Effector memory CD4-positive, alpha-beta T cell (primary cell): ENCODE measurements around the gene TTC9.

Experiments used
- DNase-seq, 3 donors: peaks; one replicate each; pipeline ENCODE4 v3.0.0-alpha.2; 2020
- H3K27ac ChIP-seq: 2 replicates; pipeline ENCODE4 v1.7.0; 2013; ENCODE audit warnings: mild to moderate bottlenecking, low read length, moderate library complexity; ENCODE audit not compliant: insufficient read depth, poor library complexity, severe bottlenecking
- H3K27me3 ChIP-seq: replicated peaks from 2 replicates; pipeline ENCODE4 v1.7.0; 2013; ENCODE audit warnings: mild to moderate bottlenecking, low read length; ENCODE audit not compliant: insufficient read depth, control insufficient read depth, poor library complexity, severe bottlenecking
- H3K36me3 ChIP-seq: 2 replicates; pipeline ENCODE4 v1.7.0; 2013; ENCODE audit warnings: mild to moderate bottlenecking, low read length, moderate library complexity; ENCODE audit not compliant: control insufficient read depth, insufficient read depth
- H3K4me1 ChIP-seq: 2 replicates; pipeline ENCODE4 v1.7.0; 2013; ENCODE audit warnings: low read length, mild to moderate bottlenecking; ENCODE audit not compliant: control insufficient read depth, insufficient read depth, poor library complexity, severe bottlenecking
- H3K4me3 ChIP-seq: 2 replicates; pipeline ENCODE4 v1.7.0; 2013; ENCODE audit warnings: low read length, low read depth, mild to moderate bottlenecking; ENCODE audit not compliant: insufficient read depth, poor library complexity, severe bottlenecking
- H3K9me3 ChIP-seq: 2 replicates; pipeline ENCODE4 v1.7.0; 2013; ENCODE audit warnings: mild to moderate bottlenecking, low read length, moderate library complexity; ENCODE audit not compliant: control insufficient read depth

TTC9 gene

DNA sequence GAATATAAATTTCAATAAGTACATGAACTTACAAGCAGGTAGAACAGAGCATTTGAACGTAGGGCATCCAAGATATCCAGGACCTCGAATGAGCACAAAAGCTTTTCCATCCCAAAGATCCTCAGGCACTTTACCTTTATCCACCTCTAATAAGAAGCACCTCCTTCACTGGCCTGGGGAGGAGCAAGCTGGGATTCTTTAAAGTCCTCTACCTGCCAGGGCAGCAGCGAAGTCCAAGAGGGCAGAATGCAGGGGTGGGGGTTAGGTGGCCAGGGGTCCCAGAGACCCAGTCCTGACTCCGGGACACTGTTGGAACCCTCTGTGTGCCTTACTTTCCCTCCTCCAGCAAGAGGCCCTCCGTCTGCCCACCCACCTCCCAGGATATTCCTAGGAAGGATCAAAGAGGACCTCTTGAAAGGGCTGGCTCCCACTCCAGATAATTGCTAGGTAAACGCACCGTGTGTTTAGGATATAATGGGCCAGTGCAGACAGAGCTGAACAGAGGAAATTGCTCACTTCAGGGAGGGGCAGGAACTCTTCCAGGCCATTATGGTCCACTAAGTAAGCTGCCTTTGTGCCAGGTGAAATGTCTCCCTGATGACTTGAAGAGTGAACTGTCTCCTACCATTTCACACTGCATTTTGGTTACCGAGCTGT is 68.1 kb downstream of the TTC9 start:
- H3K36me3 ChIP-seq, result no peaks in the 10 kb centered on the region
- DNase-seq, result no peak
- no peaks in the 10 kb centered on the region for H3K27me3 ChIP-seq
- no peaks in the 10 kb centered on the region for H3K4me1 ChIP-seq
- no peak overlapping the region for H3K4me3 ChIP-seq
- no peak overlapping the region for H3K27ac ChIP-seq
- no peaks in the 10 kb centered on the region for H3K9me3 ChIP-seq

DNA sequence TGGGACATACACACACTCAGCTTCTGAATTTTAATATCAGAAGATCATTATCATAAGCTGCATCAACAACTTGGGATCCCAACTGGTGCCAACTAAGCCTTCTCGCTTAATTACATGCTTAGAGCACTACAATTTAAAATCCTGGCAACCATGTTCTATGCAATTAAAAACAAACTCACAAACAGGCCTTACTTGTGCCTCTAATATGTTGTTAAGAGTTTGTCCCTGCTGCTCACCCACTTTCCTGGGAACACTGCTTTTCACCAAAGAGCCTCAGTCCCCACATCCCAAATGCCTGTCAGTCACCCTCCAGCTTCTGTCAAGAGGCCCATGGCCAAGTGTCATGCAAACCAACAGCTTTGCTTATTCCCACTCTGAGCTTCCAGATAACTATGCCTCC is 69.7 kb downstream of the TTC9 start:
- Histone ChIP-seq H3K4me1 (no peaks in the 10 kb centered on the region), H3K27ac (no peak overlapping the region), H3K27me3 (no peaks in the 10 kb centered on the region), H3K36me3 (no peaks in the 10 kb centered on the region), H3K4me3 (no peak overlapping the region), H3K9me3 (no peaks in the 10 kb centered on the region)
- no peak for DNase-seq

- DNase-seq, result no peak
- Histone ChIP-seq H3K9me3 (no peaks in the 10 kb centered on the region), H3K4me3 (no peak overlapping the region), H3K27ac (no peak overlapping the region), H3K27me3 (no peaks in the 10 kb centered on the region), H3K36me3 (no peaks in the 10 kb centered on the region), H3K4me1 (no peaks in the 10 kb centered on the region)
These were observed 71.4 kb downstream of the TTC9 start for GRCh38 chr14:70713096-70713495.

DNA sequence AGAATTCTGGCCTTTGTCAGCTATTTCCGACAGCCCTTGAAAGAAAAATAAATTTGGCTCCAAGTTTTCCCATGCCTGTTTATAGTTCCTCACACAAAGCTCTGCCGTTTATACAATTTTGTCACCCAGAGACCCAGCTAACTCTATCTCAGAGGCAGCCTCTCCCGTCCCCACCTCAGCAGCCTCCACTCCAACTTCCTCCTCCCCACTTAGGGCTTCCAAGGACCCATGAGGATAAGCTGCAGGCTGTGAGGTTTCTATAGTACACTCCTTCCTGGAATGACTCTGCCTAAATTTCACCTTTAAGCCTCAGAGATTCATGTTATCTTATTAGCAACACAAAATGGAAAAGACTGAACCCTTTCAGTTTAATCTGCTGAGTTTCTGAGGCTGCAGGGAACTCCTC is 71.8 kb downstream of the TTC9 start:
- H3K9me3 ChIP-seq, result no peaks in the 10 kb centered on the region
- no peak overlapping the region for H3K27ac ChIP-seq
- H3K27me3 ChIP-seq, result no peaks in the 10 kb centered on the region
- H3K36me3 ChIP-seq, result no peaks in the 10 kb centered on the region
- no peaks in the 10 kb centered on the region for H3K4me1 ChIP-seq
- no peak for DNase-seq
- no peak overlapping the region for H3K4me3 ChIP-seq

GRCh38 chr14:70714055-70714550 is 72.4 kb downstream of the TTC9 start:
- DNase-seq, result peak in 1 of 3 donors; percentile 37
- H3K27me3 ChIP-seq, result no peaks in the 10 kb centered on the region
- H3K36me3 ChIP-seq, result no peaks in the 10 kb centered on the region
- no peak overlapping the region for H3K4me3 ChIP-seq
- H3K4me1 ChIP-seq, result no peaks in the 10 kb centered on the region
- H3K9me3 ChIP-seq, result no peaks in the 10 kb centered on the region
- no peak overlapping the region for H3K27ac ChIP-seq

DNA sequence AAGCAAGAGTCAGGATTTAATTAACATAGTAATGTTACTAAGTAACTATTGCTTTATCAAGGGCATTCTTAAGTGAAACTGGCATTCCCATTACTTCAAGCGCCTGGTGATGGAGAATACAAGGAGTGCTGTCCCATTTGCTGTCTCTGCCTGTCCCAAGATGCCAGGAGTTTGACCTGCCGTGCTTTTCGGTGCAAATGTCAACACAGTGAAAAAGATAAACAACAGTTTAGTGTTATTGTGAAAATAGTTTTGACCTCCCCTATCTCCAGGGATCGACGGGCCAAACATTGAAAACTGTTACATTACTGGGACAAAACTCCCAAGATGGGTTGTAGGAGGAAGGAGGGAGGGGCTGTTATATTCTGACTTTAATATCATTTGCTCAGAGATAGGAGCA is 74.8 kb downstream of the TTC9 start:
- Histone ChIP-seq H3K27ac (no peak overlapping the region), H3K4me3 (no peak overlapping the region)
- no peak for DNase-seq

DNA sequence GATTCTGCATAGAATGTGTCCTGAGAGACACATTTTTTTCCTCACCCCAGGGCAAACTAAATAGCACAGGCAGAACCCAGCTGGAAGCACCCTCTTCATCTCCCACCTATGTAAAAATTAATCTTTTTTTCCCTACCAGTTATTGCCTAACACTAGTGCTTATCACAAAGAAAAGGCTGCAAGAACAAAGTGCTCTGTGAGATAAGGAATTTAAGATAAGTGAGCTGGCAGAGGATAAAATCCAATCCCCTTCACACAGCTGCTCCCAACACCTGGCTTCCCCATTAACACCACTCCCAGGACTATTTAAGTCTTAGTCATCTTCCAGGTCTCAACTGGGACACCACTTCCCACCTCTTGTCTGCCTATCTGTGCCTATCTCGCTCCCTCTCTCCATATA is 75.2 kb downstream of the TTC9 start:
- H3K4me1 ChIP-seq, result no peaks in the 10 kb centered on the region
- no peak overlapping the region for H3K27ac ChIP-seq
- no peaks in the 10 kb centered on the region for H3K27me3 ChIP-seq
- DNase-seq, result no peak
- no peak overlapping the region for H3K4me3 ChIP-seq
- no peaks in the 10 kb centered on the region for H3K9me3 ChIP-seq
- H3K36me3 ChIP-seq, result no peaks in the 10 kb centered on the region

More for the DNA sequence above, 74.8 kb downstream of the TTC9 start:
- H3K9me3 ChIP-seq, result no peaks in the 10 kb centered on the region
- H3K36me3 ChIP-seq, result no peaks in the 10 kb centered on the region
- no peaks in the 10 kb centered on the region for H3K27me3 ChIP-seq
- no peaks in the 10 kb centered on the region for H3K4me1 ChIP-seq

DNA sequence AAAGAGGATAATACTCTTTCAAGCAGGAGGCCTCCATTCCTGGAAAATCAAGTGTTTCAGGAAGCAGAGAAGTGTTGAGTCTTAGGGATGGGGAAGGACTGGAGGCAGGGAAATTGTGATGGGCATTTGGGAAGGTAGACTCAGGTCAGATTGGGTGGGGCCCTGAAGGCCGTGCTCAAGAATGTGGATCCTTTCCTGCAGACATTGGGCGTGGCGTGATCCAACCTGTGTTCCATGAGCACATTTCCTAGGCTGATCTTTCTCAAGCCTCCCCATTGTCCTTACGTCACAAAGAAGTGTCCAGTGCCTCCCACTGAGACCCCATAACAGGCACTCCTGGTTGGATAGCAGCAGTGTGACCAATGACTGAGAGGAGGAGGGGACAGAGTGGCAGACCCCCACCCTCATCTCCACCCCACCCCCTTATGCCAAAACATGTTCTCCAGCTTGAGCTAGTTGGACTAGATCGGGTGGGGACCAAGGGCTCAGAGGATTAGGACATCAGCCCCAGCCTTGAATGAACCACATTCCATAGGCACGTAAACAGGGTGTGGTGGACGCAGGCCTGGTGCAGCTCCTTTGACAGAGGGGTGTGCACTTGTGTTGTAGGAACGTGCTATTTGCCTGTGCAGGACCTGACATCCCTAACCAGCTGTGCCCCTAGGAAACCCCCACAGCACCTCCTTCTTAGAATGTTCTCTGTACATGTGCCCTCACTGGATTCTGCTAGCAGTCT is 76.8 kb downstream of the TTC9 start:
- H3K4me1 ChIP-seq, result no peaks in the 10 kb centered on the region
- no peak overlapping the region for H3K4me3 ChIP-seq
- no peaks in the 10 kb centered on the region for H3K36me3 ChIP-seq
- H3K27ac ChIP-seq, result no peak overlapping the region
- no peak for DNase-seq
- no peaks in the 10 kb centered on the region for H3K9me3 ChIP-seq
- H3K27me3 ChIP-seq, result no peaks in the 10 kb centered on the region

DNA sequence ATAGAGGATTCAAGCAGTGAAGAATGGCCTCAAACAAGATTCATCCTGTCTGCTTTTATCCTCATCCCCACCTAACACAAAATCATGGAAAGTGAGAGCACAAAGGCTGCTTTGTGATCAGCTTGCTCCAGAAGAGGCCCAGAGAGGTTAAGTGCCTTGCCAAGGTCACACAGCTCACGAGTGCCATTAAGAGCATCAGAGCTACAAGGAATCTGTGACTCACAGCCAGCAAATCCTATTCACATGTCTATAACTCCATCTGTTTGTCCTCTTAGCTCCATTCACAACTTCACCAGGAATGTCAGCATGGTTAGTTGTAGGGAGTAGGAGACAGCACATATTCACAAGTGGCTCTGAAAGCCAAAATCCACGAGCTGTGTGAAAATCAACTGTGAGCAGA is 79.8 kb downstream of the TTC9 start:
- no peaks in the 10 kb centered on the region for H3K36me3 ChIP-seq
- H3K27me3 ChIP-seq, result no peaks in the 10 kb centered on the region
- H3K27ac ChIP-seq, result no peak overlapping the region
- no peaks in the 10 kb centered on the region for H3K4me1 ChIP-seq
- no peak for DNase-seq
- no peaks in the 10 kb centered on the region for H3K9me3 ChIP-seq
- H3K4me3 ChIP-seq, result no peak overlapping the region

GRCh38 chr14:70722418-70722817 is 80.7 kb downstream of the TTC9 start:
- Histone ChIP-seq H3K36me3 (no peaks in the 10 kb centered on the region), H3K4me1 (no peaks in the 10 kb centered on the region), H3K27ac (no peak overlapping the region), H3K27me3 (no peaks in the 10 kb centered on the region), H3K4me3 (no peak overlapping the region), H3K9me3 (no peaks in the 10 kb centered on the region)
- DNase-seq, result no peak
